Activated CD8-positive, alpha-beta memory T cell treated with anti-CD3 and anti-CD28 coated beads, Interleukin-2, amount 50 U/mL, for 4 hours (primary cell): ENCODE results near the gene NBAS.

ENCODE experiments used
- DNase-seq: peaks from one replicate; pipeline ENCODE4 v3.0.0-alpha.2; 2020

Gene NBAS

DNA sequence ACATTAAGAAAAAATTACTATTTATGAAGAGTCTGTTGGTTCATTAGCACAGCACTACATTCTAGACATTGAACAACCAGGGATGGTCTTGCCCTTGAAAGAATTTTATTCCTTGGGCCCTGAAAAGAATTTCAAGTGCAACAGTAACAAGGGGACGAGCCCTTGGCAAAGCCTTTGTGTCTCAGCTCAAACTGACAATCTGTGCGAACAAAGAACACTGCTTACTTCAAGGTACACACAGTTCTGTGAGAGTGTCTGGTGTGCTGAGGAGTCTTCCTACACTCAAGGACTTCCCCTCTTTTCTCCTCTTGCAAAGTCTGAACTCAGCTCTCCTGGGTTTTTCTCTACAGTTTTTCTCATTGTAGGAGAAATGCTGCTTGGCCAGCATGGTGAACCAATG, 373.4 kb downstream of the NBAS start:
- DNase-seq, result no peak

DNA sequence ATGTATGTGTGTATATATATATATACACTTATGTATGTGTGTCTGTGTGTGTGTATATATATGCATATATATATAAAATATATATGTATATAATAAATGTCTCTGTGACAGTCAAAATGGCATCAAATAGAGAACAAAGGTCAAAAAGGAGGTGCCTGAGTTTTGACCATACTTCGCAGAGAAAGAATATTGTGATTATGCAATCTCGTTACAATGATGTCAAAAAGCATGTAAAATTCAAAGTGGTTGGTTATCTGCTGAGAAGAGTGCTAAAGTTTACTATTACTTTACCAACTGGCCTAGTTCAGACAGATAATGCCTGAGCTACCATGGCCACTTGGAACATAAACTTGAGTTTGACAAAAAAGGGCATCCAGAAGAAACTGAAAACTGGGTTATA, 375.0 kb downstream of the NBAS start:
- no peak for DNase-seq

DNA sequence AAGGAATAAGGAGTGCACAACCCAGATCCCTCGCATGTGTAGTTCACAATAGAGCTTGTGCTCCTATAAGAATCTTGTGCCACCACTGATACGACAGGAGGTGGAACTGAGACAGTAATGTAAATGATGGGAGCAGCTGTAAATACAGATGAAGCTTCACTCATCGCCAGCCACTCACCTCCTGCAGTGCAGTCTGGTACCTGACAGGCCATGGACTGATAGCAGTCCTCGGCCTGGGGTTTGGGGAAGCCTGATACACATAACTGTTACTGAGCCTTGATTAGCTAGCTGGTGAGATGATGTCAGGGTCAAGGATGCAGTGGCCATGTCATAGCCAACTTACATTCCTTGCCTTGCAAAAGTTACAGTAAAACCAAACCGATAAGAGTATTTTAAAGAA, 376.6 kb downstream of the NBAS start:
- no peak for DNase-seq

DNA sequence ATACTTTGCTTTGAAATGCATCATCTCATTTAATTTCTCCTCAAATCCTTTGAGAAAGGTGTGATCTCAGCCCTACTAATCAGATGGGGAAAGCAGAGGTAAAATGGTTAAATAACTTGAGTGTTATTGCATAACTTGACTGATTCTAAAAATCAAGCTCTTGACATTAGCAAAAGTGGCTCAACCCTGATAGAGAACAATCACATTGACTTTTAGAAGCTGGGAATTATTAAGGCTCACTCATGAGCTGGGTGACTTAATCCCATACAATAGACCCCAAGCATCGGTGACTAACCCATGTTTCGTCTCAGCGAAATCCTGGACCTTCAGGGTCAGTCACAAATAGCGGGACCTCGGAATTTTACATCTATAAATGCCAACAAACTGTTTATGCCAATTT, 378.9 kb downstream of the NBAS start:
- DNase-seq, result no peak

DNA sequence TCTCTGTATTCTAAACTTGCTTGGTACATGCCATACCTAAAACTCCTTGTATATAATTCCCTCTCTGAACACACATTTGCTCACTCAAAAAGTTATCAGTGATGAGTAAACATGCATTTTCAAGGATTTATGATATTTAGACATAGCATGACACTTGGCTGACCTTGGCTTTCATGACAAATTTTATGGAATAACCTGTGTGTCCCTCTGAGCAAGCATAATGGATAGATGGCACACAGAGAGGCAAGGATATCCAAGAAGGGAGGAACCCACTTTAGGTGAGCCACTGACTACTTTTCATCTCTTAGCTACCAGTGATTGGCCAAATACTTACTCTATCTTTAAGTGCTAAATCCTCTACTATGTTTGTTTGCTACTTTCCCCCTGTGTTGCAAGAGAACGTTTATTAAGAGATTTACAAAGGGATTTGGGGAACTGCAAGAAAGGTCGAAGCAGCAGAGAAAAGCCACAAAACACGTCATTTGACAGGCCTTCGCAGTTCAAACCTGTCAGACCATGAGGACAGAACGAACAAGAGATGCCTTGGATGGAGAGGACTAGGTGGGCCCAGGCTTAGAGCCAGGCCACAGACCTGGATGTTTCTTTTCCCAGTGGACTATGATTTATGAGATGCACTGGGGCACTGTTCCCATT, 379.9 kb downstream of the NBAS start:
- DNase-seq, result no peak

DNA sequence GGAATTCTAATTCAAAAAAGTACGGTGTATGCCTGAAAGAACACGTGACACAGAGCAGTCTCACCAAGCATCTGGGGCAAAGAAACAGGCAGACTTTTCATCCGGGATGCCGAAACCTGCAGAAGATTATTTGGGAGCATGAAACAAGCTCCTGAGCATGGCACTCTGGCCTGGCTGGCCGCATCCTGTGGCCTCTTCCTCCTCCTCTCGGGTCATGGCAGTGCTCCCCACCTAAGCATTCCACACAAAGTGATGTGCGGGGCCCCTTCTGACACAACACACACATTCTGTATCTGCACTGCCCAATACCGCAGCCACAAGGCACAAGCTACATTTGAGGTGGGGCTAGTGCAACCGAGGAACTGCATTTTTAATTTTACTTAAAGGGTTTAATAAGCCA, 380.8 kb downstream of the NBAS start:
- DNase-seq, result no peak

DNA sequence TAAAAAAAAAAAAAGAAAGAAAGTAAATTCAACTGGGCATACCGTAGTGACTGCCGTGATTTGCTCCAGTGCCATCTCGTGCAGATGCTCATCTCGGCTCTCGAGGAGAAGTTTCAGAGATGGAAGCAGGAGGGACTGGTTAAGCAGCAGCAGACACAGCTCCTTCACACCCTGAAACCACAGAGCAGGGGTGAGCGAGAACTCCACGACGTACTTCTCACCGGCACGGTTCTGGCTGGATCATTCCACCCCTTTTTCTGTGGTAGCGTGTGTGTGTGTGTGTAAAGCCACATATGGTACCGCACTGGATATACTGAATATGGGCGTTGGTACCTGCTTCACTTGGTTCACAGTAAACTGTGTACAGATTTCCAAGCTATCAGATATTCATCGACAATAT, 382.2 kb downstream of the NBAS start:
- DNase-seq, result no peak

DNA sequence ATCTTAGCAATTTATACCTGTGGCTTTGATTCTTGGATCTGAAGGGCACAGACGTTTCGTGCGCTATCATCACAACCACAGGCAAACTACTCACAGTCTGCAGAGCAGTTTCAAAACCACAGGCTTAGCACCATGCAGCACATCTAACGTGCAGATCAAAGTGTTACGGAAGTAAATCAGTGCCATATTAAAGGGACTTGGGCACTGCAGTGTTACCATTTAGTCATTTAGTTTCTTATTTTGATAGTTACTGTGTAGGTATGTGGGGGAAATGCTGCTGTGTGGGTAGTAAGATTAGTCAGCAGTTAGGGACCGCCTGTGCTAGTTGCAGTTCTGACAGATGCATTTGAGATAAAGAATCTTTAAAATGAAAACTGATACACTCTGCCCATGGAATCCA, 384.0 kb downstream of the NBAS start:
- peak; percentile 51 for DNase-seq

DNA sequence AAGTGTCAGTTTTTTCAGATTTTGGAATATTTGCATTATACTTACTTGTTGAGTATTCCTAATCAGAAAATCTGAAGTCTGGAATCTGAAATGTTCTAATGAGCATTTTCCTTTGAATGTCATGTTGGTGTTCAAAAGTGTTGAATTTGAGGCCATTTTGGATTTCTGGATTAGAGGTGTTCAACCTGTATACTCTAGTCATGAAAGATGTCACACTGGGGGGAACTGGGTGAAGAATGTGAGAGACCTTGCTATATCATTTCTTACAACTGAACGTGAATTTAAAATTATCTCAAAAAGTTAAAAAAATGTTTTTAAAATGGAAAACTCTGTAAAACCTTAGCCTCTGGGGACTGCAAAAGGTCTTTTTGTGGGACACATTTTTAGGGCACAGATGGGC, 384.5 kb downstream of the NBAS start:
- DNase-seq, result no peak

DNA sequence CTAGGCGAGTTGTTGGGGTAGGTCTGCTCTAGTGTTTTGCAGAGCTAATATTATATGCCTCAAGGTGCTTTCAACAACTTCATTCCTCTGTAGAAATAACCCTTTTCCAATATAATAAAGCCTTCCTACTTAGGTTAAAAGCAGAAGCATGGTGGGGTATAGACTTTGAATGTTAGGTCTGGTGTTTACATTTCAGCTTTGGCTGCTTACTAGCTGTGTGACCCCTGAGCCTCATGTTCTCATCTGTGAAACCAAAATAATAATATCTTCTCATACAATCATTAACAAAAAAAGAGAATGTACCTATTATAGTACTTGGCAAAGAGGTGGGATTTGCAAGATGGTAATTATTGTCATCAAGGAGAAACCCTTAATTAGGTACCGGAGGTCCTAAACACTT, 386.6 kb downstream of the NBAS start:
- no peak for DNase-seq

DNA sequence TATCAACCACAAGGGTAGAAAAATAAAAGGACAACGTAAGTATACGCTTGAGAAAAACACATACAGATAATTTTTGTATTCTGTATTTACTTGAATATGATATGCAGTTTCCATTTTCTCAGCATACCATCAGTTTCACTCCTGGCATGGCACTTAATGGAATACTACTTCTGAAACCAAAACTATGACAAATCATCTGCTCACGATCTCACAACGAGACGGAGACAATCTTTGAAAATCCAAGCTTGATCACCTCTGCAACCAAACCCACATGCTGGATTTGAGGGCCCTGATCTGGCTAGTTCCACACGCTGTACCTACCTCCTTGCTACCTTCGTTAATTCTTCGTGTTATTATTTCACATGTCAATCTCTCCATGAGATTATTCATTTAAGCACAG, 387.6 kb downstream of the NBAS start:
- no peak for DNase-seq

DNA sequence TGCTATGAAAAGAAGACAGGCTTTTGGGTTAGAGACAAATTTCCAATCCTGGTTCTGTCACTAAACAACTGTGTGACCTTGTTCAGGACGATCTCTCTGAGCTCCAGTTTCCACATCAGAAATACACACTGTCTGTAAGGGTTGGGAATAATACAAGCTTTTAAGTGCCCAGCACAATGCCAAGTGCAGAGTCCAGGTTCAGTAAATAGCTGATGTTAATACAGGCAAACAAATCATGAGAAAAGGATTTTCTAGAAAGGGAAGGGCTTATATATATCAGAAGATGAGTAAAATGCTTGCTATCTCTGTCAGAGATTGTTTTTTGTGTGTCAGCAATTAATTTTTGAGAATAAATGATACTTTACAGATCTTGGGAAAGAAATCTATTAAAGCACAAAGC, 388.3 kb downstream of the NBAS start:
- no peak for DNase-seq

DNA sequence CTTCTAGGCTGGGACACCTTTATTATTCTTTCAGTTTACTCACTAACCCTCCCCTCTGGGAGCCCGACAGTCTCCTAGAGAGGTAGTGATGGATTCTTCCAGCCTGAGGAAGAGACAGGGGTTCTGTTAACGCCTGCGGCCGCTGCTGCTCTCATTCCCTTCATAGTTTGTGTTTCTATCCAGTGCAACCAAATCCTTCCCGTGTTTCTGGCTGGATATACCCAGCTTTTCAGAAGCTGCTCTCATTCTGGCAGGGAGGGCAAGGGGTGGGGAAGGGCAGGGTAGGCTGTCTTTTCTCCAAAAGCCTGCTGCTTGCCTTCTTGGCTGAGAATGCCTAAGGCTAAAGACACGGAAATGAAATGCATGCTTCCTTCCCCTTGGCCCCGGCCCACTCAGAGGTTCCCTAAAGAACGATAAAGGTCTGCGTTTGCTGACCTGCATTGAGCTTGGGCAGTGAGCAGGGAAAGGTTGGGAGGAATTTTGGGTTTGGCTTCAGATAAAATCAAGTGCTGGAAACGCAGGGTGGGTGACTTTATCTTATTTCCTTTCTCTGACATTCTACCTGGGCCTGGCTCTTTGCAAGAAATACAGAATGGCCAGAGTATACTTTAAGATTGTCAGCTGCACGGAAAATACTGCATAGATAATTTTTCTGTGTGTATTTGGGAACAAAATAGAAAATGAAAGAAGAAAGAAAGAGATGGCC, 390.9 kb downstream of the NBAS start:
- DNase-seq, result no peak

DNA sequence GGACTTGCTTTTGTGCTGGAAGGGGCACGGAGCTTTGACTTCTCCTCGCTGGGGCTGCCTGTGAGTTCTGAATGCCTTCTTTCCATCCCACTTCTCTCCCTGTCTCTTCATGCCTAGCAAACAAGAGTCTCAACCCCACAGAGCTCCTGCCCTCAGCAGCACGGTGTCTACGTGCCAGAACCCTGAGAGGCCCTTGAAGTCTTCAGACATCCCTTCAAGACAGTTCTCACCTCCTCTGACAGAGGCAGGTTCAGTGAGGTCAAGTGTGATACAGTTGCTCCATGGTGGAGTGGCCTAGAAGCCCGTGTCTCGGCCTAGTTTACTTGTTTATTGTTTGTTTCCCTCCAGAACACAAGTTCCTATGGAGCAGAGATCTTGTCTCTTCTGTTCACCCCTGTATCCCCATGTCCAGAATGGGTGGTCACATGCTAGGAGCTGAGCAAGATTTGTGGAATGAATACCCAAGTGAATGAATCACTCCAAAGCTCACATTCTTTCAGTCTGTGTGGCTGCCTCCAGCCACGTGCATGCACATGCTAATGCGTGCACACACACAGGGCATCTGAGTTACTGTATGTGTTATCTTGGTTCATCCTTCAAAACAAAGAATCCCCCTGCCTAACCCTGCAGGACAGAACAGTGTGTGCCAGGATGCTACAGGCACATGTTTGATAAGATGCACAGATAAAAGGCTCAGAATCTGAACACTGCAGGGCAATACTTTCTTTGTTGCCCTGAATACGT, 391.6 kb downstream of the NBAS start:
- DNase-seq, result no peak

DNA sequence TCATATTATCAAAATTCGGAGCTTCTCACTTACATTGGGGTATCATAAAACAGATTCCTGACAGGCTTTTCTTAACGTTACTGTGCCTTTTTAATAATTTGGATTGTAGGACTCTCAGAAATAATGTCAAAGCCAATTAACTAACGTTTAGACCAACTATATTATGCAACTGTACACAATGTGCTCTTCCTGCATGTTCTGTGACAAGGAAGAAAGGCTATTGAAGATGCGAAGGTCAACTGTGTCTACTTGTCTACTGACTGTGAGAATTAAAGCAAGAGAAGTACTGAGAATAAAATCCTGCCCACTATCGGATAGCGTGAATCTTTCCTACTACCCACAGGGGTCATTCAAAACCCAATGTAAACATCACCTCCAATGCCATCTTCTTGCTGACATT, 393.0 kb downstream of the NBAS start:
- no peak for DNase-seq

DNA sequence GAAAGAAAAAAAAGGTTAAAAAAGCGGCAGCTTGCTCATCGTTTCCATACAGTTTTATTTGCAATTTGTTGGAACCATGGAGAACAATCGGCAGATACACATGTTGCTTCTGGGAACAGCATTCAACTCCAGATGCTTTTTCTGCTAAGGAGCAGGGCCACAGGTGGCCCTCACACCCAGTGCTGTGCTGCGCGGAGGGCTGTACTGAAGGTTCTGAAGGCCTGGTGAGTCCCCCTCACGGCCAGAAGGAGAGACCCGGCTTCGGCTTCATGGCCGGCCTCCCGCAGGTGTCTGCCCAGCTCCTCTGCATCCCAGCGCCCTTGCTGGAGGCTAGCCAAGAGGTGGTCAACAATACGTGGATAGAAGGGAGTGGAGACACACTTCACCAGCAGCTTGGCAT, 394.3 kb downstream of the NBAS start:
- DNase-seq, result no peak

DNA sequence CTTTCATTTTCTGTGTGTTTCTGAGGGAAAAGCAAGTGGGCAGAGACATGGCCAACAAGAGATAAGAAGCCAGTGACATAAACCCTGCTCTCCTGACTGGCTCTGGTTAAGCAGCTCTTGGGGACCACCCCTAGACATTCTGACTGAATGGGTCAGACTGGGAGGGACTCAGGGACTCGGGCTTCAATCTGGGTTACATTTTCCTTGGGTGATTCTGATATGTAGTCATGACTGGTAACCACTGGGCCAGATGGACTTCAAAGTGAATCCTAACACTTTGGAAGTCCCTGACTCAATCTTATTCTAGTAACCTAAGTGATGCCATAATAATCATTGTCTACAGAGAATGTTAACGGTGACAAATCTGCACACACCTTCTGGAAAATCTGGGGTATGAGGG, 397.8 kb downstream of the NBAS start:
- DNase-seq, result no peak

DNA sequence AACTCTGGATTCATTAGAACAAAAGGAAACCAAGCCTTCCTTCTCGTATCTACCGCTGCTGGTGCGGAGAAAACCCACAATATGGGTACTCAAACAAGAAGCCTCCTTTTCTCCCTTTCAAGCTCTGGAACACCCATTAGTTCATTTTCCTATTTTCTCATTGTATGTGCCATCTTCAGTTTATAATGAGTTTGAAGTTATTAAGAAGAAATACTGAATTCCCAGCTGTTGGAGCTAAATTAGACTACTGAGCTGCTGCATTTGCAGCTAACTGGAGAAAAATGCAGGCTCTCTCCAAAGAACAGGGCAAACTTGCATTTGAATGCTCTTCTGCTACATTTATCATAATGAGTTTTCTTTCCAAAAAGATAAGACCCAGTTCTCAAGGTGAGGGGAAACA, 398.5 kb downstream of the NBAS start:
- no peak for DNase-seq

DNA sequence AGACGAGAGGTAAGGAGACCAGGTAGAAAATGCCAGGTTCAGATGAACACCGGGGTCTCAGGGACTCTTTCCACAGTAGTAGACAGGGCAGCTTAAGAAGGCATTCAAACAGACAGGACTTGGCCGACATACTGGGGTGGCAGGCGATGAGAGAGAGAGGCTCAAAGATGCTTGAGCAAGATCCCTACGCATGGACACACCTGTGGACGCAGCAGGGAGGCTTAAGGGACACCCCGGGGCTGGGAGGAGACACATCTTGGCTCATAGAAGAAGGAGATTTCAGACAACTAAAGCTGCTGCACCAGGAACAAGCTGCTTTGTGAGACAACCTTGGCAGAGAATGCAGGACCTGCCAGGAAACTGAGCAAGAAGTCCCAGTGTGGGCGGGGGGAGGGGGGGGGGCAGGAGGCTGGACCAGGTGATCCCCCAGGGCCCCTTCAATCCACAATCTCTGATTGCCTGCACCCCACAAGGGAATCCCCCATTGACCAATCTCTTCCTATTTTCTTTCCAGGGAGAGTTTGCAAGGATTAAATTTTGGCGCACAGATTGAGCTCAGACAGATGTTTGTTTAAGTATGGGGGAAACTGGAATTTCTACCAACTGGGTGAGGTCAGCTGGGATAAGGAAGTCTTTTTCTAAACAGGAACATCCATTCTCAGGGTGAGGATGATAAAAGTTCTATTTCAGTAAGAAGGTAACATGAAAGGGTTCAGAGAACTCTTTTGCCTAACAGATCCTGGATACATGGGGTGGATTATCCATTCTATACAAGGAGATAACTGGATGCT, 400.7 kb downstream of the NBAS start:
- no peak for DNase-seq

DNA sequence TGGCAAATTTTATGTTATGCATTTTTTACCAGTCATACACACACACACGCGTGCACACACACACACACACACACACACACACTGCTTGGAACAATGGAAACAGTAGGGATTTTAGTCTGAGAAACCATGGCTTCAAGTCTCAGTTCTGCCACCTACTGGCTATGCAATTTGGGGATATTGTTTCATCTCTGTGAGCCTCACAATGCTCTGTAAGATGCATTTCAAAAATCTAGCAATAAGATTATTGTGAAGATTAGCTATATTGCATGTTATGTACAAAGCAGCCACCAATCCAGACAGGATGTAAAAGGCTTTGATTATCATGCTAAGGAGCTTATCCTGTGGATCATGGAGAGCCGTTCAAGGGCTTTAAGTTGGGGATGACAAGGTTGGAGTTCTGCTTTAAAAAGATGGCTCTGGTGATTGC, 401.4 kb downstream of the NBAS start:
- DNase-seq, result no peak

DNA sequence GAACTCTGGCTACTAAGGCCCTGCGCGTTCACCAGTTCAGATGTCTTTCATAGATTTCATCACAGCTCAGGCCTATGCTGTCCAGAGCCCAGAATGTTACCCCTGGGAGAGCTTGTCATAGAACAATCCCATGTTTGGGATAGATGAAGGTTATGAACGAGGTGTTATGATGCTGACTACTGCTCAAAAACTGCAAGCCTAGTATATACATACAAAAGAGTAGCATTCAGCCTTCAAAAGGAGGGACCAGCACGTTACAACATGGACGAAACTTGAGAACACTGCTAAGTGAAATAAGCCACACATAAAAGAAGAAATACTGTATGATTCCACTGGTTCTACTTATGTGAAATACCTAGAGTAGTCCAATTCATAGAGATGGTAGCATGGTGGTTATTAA, 401.9 kb downstream of the NBAS start:
- no peak for DNase-seq

DNA sequence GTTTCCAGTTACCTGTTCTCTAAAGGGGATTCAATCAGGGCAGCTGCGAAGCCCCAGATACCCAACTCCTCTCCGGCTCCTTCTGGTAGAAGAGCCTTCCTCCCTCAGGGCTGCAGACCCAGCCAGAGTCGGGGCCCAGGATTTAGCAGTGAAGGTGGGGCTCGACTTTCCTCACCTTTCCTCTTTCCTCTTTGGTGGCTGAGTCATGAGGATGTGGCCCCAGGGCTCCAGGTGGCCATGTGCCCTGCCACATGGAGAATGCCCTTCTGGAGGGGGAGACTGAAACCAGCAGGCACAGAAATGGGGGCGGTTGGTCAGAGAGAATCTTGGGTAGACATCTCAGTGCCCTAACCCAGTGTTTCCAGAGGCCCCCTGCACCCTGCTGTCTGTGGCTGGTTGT, 402.6 kb downstream of the NBAS start:
- DNase-seq, result no peak

DNA sequence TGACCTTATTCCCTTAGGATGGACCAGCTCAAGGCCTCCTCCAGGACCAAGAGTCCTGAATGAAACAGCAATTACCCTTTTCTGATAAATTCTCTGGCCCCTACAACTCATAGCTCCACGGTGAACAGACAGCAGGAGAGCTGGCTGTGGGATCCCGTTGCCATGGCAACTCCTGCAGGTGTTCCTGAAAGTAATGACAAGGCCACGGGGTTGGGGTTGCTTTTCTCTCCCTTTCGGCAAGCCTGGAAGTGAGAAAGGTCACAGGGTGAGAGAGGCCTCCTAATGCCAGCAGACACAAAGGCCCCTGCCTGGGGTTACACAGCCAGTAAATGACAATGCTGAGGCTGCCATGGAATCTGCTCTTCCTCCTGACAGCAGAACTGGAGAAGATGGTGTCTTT, 403.0 kb downstream of the NBAS start:
- DNase-seq, result no peak
